Omental fat pad (tissue), 4 donors: ENCODE measurements around the gene SCLT1. TPM values are rescaled to one million over a fixed set of nuclear protein-coding genes. Genes with fewer than 3 reads are reported as not detected.

Experiments
- ATAC-seq: fragments of 150-250 bp; one replicate; pipeline ENCODE4 v1.9.1; 2016; ENCODE audit warnings: mild to moderate bottlenecking, moderate library complexity; ENCODE audit not compliant: low FRiP score
- DNase-seq: peaks from one replicate; pipeline ENCODE4 v3.0.0-alpha.2; 2019; ENCODE audit warnings: low spot score
- CTCF ChIP-seq, 3 donors: fragments of 450-650 bp; IDR thresholded peaks; one replicate each; pipeline ENCODE4 v1.5.1; 2016 to 2017; ENCODE audit warnings: antibody characterized with exemption in 3 of 3, mild to moderate bottlenecking in 3 of 3, moderate library complexity in 2 of 3
- total RNA-seq, 4 donors: library from RNA; depleted of rRNA; stranded (reverse); fragments of >200 nt; gene quantifications; one replicate each; pipeline ENCODE4 v1.1.0, GENCODE V29; 2016

SCLT1 gene
- total RNA-seq, 4 donors from 2014 or later = 7.9 to 27.5 (median 16.8) TPM

DNA sequence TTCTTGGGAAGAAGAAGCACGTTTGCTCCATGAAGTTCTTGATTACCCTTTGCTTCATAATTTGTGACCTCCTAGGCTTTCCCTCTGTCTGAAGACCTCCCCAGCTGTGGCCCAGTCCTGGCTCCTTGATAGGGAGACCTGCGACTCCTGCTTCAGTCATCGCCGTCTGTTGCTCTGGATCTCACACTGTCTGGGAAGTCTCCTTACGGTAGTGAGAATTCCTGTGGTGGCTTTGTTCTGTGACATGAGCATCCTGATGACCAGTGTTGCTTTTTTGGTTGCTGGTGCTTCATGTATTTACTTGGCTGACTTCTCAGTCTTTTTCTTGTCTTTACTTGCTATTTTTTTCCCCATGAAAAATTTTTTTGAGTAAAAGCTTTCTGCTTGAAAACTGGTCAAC, 239.6 kb downstream of the SCLT1 start:
- no peak for ATAC-seq
- DNase-seq = no peak
- no peak for TF ChIP-seq CTCF (IDR thresholded peaks at IDR 0.05)

DNA sequence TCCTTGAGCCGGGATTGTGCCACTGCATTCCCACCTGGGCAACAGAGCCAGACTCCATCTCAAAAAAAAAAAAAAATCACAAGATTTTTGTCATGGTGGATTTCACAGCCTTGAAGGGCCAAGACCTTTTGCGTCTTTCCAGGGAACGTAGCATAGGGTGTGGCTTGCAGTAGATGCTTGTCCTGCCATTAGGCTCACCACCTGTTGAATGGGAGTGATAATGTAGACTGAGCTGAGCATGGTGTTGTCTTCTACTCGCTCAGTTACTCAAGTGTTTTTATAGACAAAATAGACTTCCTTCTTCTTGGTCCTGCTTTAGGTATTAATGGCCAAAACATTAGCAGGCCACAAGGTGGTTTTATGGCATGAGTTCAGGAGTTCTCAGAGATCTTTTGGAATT, 243.1 kb downstream of the SCLT1 start:
- TF ChIP-seq CTCF (IDR thresholded peaks at IDR 0.05) = no peak
- DNase-seq (no peak), ATAC-seq (no peak)

DNA sequence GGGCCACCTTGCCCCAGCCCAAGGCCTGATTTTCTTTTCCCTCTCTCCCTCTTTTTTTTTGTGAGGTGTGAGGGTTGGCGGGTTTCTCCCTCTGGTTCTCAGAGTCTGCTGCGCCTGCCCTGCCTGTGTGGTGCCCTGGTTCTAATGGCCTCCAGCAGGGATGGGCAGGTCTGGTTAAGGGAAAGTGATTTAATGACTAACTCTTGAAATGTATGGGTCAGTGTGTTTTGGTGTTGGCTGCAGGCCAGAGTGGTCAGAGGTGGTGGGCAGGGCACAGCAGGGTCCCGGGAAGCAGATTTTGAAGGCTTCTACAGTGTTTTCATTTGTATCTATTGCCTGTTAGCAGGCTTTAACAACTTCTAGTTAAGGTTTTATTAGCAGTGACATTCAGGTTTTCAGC, 244.9 kb downstream of the SCLT1 start:
- no peak for ATAC-seq
- DNase-seq = no peak
- TF ChIP-seq CTCF (IDR thresholded peaks at IDR 0.05) = no peak

DNA sequence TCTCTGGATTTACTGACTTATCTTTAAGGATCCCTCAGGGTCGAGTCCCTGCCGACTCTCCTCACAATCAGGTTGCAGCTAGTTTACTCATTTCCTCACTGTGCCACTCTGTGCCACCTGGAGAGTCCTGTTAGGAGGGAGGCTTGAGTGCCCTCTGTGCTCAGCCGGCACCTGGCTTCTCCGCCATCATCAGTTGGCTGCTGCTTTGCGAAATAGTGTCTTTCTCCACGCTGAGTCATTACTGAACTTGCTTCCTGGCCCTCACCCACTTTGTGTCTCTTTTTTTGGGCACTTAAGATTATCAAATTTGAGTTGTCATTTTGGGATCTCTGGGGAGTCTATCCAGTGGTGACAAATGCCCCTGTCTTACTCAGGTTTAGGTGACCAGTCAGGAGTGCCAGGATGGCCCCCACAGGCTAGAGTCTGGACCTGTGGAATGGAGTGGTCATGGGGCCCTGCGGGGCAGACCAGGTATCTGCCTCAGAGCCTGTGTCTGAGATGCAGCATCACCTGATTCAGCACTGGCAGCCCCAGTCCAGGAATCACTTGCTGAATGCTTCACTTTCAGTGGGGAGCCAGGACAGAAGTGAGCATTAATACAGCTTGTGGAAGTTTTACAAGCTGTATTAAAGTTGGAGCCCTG, 246.1 kb downstream of the SCLT1 start:
- no peak for TF ChIP-seq CTCF (IDR thresholded peaks at IDR 0.05)
- ATAC-seq (no peak), DNase-seq (no peak)

- TF ChIP-seq CTCF (IDR thresholded peaks at IDR 0.05) = no peak
- no peak for ATAC-seq
- DNase-seq = no peak
These were observed 247.3 kb downstream of the SCLT1 start for GRCh38 chr4:128846063-128846462.

DNA sequence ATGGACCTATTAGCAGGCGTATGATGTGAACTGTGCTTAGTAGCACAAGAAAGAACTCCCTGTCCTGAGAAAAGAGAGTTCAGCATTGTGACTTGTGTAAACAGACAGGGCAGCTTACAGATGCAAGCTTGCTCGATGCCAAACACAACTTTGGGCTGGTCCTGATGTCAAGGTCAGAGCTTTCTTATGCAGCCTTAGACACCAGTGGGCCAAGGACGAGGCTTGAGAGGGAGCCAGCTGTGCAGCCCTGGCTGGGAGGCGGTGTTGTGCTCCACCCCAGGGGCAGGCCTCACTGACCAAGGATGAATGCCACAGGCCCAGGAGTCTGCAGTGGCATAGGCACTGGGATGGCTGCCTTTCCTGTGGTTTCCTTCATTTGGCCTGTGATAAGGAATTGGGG, 248.4 kb downstream of the SCLT1 start:
- ATAC-seq = peak; percentile 26
- DNase-seq = no peak
- no peak for TF ChIP-seq CTCF (IDR thresholded peaks at IDR 0.05)

DNA sequence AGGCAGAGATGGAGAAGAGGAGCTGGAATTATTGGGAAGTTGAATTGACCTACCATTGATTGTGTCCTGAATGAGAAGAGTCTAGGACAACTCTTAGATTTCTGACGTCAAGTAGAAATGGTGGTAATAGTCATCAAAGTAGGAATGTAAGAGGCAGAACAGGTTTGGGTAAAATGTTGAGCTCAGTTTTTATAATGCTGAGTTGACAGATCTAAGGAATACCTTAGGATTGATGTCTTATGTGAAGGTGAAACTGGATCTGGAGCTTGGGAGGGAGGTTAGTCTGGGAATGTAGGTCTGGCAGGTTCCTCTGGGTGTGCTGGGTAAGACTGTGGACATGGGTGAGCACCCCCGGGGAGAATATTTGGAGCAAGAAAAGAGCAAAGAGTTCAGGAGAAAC, 251.9 kb downstream of the SCLT1 start:
- ATAC-seq = no peak
- no peak for TF ChIP-seq CTCF (IDR thresholded peaks at IDR 0.05)
- no peak for DNase-seq
